HG03520 (cell line): ENCODE data around the gene ZNF423.
A peak's percentile ranks its signal among the peaks of the same experiment; 100 is the strongest.

Experiments
- ATAC-seq: cut with Tn5 transposase; IDR thresholded peaks from one replicate; pipeline ENCODE4 v1.9.1; 2021; ENCODE audit warnings: mild to moderate bottlenecking, moderate library complexity; ENCODE audit not compliant: unreplicated experiment

Gene ZNF423

DNA sequence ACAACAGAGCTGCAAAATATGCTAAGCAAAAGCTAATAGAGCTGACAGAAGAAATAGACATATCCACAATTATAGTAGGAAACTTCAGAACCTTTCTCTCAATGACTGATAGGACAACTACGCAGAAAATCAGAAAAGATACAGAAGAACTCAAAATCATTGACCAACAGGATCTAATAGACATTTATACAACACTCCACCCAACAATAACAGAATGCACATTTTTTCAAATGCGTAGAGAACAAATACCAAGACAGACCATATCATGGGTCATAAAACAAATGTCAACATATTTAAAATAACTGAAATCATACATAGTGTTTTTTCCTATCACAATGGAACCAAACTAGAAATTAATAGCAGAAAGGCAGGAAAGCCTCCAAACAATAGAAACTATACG, 244.9 kb downstream of the ZNF423 start:
- no peak for ATAC-seq

DNA sequence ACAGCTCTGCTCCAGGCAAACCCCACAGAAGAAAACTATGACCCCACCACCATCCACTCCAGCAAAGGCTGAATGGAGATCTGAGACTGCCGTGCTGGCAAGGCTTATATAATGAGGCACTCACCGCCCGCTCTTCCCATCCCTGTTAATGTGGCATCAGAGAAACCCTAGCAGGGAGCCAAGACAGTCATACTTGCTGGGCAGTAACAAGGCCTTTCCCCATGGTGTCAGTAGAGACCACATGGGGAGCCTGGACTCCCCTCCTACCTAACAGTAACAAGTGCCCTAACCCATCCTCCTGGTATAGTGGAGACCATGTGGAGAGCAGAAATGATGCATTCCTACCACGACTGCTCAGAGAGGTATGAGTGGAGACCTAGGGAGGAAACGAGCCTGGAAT, 247.1 kb downstream of the ZNF423 start:
- ATAC-seq: no peak

DNA sequence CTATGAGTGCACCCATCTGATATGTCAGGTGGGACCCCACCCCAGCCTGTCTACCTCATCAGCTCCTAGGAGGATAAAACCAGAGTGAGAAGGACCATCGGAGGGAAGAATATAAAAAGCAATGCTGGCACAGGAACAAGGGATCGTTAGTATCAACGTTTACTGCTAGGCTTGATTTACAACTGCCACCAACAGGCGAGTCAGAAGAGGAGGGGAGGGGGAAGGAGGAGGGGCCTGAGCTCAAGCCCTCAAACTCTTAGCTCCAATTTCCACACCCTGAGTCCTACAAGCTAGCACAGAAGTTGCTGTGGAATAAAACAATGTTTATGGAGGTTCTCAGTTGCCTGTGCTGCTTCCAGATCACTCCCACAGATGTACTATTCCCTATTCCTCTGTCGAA, 247.8 kb downstream of the ZNF423 start:
- no peak for ATAC-seq

DNA sequence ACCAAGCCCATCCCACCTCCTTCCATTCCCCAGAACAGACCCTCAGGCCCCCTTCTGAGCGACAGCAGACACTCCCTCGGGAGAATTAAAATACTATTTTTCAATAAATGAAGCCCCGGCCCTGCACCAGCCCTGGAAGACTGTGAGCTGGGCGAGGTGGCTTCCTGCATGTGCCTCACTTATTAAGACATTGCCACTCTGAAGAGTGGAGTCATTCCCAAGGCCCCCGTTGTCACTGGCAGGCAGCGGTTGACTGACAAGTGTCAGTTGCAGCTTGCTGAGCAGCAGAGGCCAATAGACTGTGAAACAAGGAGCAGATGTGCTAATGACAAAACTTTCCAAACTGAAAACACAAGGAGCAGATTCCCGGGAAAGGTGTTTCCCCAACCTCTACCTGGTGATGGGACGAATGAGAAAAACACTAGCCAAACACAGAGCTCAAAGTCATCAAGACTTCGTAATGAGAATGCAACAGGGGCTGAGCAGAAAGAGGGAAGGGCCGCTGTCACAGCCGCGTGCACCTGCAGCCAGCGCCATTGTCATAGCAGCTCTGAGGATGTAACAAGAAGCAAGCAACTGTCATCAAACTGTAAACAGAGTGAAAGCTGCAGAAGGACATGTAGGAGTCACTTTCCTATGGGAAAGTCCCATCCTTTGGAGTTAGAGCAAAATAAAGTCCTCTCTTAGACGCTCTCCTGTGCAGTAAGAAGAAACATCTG, 250.2 kb downstream of the ZNF423 start:
- ATAC-seq: no peak

DNA sequence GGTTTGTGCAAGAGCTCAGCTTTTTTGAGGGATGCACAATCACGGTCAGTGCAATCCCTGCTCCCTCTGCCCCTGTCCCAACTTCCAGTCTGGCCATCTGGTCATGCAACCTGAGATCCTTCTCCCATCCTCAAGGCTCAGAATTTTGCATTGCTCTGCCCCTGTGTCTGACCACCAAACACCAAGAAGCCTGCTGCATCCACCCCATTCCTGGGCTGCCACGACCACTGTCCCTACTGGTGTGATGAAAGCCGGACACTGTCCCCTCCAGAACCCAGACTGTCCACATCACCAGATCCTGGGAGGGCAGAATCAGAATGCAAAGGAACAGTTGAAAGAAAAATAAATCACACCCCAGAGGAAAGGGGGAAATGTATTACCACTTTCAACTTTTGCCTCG, 251.3 kb downstream of the ZNF423 start:
- ATAC-seq: no peak

DNA sequence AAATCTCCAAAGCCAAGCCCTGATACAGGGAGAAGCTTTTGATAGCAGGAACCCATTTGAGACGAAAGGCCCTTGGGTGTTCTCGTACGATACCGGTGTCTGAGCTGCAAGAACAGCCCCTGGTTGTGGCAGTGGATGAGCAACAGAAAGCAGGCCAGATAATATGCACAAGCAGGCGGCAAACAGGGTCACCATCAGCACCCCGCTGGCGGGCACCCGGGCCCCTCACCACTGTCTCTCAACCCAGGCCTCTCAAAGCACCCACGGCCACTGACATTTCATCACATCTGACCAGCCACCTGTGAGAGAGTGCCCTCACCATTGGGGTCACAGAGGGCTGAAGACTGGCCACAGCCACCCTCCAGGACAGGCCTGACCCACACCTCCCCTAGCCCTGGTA, 252.0 kb downstream of the ZNF423 start:
- ATAC-seq: no peak

DNA sequence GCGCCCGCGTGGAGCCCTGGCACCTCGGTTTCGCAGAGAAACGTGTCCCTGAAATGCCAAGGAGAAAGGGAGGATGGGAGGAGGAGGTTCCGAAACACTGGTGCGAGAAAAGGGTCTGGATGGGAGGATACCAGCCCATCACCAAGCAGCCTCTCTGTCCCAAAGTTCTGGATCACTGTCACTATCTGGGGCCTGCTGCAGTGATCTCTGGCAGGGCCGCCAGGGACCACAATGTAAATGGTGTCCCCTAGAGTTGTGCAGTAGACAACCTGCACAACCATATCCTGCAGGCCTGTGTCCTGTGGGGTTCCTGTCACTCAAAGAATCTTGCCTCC, 253.0 kb downstream of the ZNF423 start:
- no peak for ATAC-seq

DNA sequence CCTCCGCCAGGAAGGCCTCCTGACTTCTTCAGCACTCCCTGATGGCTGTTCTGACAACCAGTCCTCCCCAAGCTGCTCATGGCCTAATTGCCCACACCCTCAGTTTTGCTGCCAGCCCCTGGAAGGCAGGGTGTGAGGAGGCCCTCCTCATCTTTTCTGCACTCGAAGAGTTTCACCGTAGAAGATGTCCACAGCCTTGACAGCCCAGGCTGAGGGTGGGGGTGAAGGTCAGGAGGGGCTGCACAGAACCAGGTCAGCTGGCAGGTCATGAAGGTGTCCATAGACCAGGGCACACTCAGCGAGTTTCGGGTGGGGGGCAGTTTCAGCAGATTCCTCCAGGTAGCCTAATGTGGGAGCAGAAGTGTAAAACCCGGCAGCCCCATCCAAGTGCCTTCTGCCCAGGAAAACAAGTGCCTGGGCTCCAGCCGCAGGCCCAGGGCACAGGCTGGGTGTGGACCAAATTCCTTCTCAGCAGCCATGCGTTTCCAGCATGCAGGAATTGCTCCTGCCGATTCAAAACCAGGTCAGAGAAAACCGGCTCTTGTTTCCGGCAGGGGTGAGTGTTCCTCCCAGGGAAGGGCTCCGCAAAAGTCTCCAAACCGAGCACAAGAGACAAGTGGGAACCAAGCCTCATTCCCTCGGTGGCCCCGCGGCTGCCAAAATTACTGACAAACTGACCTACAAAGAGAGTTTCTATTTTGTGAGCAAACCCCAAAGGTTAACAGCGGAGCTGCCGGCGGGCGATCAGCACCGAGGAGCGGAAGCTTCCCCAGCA, 253.5 kb downstream of the ZNF423 start:
- no peak for ATAC-seq

DNA sequence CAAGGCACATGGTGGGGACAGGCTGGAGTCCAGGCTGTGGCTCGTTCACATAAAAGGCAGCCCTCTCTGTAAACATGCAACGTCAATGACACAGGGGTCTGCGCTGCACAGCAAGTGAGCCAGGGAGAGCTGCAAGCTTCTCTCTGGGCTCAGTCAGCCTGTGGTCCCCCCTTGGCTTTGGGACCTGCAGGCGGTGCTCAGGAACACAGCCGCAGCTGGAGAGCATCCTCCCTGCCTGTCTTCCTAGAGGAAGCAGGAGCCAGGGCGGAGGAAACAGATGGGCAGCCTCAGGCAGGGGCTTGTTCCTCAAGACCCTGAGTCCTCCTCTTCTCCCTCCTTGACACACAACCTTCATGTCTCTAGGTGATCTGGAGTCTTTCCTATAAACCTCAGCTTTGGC, 254.3 kb downstream of the ZNF423 start:
- ATAC-seq: no peak

DNA sequence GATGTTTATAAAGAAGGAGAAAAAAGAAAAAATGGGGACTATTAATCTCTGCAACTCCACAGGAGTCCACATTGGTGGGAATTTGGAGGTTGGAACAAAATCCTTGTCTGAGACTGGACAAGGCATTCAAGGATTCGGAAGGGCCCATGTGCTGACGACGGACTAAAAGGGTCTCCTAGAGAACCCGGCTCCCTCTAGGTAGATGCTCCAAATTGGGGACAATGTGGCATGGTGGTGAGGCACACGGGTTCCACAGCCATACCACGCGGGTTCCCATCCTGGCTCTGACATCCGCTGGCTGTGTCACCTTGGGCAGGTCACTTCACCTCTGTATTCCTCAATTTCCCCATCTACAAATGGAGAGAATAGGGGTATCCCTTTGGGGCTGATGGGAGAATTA, 254.9 kb downstream of the ZNF423 start:
- ATAC-seq: no peak

DNA sequence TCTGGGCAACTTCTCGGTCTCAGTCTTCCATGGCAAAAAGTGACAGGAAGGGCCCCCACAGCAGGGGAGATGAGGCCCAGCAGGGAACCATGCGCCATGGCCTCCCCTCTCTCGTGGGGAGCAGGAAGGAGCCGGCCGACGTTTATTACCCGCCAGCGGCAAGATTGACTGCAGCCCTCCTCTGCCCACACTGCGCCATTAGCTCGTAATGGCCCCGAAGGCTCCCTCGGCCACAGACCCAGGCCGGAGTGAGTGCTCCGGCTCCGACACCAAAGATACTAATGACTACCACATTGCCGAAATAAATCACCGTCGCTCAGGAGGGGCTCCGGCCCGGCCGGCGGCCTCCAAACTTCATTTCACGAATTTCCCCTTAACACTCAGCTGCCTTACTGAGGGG, 255.4 kb downstream of the ZNF423 start:
- ATAC-seq: no peak

DNA sequence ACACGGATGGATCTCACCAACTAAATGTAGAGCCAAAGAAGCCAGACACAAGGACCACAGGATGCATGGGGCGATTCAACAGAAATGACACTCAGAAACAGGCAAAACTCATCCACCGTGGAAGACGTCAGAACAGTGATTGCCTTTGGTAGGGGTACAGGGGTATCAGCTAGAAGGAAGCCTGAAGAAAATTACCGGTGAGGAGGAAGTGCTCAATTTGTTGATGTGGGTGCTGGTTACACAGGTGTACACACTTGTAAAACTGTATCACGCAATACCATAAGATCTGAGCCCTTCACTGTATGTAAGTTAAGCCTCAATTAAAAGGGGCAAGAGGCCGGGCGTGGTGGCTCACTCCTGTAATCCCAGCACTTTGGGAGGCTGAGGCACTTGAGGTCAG, 256.2 kb downstream of the ZNF423 start:
- no peak for ATAC-seq

DNA sequence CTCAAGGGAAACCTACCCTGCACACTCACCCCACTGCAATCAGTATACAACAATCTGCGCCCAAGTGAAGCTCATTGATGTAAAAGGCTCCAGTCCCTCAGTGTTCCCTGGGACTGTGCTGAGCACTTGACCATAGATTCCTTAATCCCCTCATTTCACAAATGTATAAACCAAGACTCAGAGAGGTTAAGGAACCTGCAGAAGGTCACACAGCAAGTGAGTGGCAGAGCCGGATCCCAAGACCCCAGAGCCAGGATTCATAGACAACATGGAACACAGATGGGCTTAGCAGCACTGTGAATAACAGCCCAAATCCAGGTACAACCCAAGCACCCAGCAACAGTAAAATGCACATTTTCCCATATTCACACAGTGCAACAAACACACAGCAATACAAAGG, 256.6 kb downstream of the ZNF423 start:
- ATAC-seq: no peak

DNA sequence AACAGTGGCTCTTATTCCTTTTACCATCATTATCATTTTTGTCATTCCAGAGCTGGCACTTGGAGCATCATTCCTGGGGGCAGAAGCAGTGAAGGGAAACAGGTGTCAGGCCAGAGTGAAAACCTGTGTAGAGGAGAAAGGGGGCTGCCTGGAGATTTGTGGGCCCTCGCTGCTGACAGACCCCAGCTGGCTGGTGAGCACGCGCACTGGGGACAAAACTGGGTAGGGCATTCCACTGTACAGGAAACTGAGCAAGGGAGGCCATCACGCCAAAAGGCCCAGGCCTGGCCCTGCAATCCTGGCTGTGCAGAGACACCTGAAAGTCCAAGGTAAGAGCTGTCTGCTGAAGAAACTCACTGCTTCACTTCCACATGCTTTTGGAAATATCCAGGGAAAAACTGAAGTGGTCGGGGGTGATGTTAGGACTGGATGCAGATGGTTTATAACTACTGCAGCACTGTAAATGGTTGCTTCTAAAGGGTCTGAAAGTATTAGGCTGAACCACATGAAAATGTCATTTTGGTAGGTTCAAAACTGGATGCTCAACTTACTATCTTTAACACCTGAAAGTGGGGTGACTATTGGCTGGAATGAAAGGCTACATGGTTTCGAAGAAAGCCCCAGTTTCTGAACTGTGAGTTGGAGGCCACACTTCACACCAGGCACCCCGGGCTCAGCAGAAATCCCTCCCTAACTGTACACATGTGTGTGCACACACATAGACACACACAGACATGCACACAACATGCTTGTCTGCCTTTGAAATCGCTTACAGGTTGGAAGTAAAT, 257.3 kb downstream of the ZNF423 start:
- peak; percentile 69 for ATAC-seq

DNA sequence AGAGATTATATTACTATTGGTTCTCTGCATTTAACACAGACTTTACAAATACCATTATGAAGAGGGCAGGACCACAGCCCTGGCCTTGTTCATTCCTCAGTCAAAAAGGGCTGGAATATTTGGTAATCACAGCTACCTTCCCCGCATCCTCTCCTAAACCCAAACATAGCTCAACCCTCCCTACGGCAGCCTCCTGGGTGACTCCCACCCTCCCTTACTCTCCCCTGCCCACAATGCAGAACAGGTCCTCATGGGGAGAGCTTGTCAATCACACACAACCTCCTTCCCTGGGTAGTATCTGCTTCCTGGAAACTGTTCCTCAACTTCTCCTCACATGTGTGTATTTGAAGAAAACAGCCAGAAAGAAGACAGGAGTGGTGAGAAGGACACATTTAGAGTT, 258.1 kb downstream of the ZNF423 start:
- no peak for ATAC-seq

DNA sequence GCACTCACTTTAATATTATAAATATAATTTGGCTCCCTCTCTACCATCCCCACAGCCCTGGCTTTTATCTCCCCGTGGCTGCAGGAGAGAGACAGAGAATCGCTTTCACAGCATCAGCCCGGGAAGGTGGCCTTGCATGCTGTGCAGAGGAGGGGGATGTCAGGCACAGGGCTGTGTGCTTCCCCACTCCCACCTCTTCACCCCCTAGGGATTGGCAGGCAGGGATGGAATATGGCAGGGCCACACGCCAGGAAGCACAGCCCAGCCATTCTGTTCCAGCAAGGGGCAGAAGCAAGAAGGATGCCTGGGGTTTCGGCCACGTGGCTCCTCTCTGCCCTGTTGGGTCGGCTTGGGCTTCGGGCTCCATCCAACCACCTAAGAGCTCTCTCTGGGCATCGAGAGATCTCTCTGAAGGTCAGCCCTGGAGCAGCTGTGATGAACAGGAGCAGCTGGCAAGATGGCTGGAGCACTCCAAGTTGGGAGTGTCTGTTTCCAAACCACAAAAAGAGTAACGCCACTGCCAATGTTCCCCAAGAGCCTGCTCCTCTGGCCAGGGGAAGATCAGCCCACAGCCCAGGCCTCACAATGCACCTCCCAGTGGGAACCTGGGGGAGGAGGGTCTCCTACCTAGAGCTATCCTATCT, 259.1 kb downstream of the ZNF423 start:
- ATAC-seq: no peak

DNA sequence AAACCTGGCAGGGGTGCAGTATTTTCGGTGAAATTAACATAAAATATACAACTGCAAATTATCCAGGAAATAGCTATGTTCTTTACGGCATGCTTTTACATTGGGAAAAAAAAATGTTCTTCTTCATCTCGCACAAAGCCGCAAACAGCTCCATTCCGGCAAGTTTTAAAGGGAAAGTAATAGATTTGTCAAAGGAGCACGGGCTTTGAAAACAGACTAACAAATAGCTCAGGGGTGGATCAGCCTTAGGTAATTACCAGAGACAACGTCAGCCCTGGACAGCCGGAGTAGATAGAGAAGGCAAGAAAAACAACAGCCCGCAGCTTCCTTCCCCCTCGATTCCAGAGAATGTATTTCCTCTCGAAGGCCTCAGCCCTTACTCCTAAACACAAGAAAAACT, 259.8 kb downstream of the ZNF423 start:
- no peak for ATAC-seq

DNA sequence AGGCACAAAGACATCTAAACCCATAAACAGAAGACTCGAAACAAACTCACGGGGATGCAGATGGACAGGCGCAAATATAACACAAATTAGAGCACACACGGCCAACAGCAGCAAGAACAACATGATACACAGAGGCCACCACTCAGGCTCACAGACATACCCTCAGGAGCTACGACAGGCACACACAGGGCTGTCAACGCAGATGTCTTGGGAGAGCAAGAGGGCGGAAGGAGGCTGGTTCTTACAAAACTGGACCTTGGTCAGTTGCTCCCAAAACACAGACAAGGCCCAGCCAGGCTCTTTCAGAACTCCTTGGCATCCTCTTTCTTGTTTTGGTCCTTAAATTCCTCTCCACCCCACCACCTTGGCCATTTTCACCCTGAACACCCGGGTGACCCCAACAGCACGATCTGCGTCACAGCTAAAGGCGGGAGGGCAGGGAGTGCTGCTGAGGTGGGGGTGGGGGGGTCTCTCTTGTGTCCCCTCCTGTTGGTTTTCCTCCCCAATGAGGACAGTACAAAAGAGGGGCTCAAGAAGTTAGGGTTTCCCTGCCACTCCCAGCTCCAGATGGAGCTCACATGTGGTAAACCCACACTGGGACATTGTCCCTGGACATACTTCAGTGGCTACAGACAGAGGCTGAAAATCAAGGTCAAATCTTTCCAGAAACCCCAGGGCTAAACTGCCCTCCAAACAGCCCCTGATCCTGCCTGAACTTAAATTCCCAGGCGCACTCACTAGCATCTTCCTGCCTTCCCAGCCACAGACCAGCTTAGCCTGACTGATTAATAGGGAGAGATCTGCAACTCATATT, 261.0 kb downstream of the ZNF423 start:
- no peak for ATAC-seq

DNA sequence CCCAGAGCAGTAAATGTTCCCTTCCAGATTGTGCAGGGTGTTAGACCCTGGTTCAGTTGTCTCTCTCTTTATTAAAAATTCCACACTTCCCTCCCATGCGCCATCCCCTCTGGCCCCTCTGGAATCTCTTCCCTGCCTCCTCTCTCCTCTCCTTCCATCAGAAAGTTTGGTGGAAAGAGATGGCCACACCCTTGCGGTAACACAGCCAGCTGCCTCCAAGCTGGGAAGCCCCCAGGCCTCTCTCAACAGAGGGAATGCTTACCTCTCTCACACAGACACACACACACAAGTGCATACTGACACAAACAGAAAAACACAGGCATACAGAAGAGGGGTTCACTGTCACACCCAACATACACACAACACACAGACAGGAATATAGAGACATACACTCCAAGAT, 261.8 kb downstream of the ZNF423 start:
- no peak for ATAC-seq

DNA sequence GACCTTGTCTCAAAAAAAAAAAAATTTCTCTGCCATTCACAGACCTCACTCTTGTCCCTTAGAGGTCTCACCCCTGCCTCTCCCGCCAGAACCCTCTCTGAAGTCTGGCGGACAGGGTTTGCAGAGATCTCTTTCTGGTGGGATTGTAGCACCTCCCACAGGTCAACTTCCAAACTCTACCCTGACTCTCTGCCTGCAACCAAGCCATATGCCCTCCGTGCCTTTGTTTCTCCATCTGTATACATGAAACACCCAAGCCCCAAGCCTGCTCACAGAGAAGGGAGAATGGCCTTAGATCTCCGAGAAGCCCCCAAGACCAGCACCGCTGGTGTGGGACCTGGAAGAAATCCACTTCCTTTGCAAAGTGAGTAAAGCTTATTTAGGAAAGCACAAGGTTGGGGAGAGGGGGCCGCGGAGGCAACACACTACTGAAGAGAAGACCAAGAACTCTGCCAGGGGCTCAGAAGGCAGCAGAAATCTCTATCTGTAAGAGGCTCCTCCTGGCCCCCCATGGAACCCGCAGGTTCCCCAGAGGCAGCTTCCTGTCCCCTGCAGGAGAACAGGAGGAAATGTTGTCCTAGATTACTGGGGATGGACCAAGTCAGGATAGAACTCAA, 262.4 kb downstream of the ZNF423 start:
- no peak for ATAC-seq
